ENCODE data around the gene TUBGCP4. TPM values are rescaled to one million over a fixed set of nuclear protein-coding genes. Genes with fewer than 3 reads are reported as not detected.

TUBGCP4 gene
- total RNA-seq, 1 donor = 10.5 TPM

GRCh38 chr15:43403616-43404015, 32.7 kb downstream of the TUBGCP4 start:
- Histone ChIP-seq H4K20me1 (ENCODE audit: insufficient read depth, low read length) (no peaks in the 10 kb centered on the region), H3K4me3 (ENCODE audit: insufficient read depth, low read length) (no peak overlapping the region), H3K27ac (ENCODE audit: low read depth, low read length) (no peak overlapping the region), H3K9me3 (ENCODE audit: low read depth, low read length) (no peaks in the 10 kb centered on the region), H3K4me1 (ENCODE audit: insufficient read depth, low read length) (no peaks in the 10 kb centered on the region), H3K27me3 (ENCODE audit: insufficient read depth, low read length) (no peaks in the 10 kb centered on the region), H2AFZ (ENCODE audit: low read length) (no peak overlapping the region), H3K4me2 (ENCODE audit: insufficient read depth, low read length) (no peak overlapping the region), H3K79me2 (ENCODE audit: insufficient read depth, low read length) (no peaks in the 10 kb centered on the region), H3K36me3 (ENCODE audit: insufficient read depth, low read length) (peaks cover 81% of the 10 kb centered on the region)
- DNase-seq (ENCODE audit: insufficient read length, low spot score, missing footprints) = no peak
- TF ChIP-seq CTCF (IDR thresholded peaks at IDR 0.05; ENCODE audit: extremely low read depth, low read depth, low read length) = no peak

DNA sequence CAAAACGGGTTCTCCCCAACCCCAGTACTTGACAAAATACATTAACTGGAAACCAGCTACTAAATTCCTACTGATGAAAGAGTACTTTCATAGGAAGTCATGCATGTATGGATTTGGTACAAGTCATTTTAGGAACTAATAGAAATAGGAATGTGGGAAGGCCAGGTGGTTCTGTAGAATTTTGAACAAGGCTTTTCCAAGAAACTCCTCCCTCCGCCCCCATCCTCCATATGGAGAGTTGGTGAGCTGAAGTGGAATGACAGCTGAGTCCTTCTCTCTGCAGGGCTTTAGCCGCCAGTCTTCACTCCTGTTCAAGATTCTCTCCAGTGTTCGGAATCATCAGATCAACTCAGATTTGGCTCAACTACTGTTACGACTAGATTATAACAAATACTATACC, 33.2 kb downstream of the TUBGCP4 start:
- H3K79me2 ChIP-seq (ENCODE audit: insufficient read depth, low read length) = no peaks in the 10 kb centered on the region
- H3K4me3 ChIP-seq (ENCODE audit: insufficient read depth, low read length) = no peak overlapping the region
- H4K20me1 ChIP-seq (ENCODE audit: insufficient read depth, low read length) = no peaks in the 10 kb centered on the region
- peaks cover 83% of the 10 kb centered on the region for H3K36me3 ChIP-seq (ENCODE audit: insufficient read depth, low read length)
- no peaks in the 10 kb centered on the region for H3K4me1 ChIP-seq (ENCODE audit: insufficient read depth, low read length)
- H3K27ac ChIP-seq (ENCODE audit: low read depth, low read length) = no peak overlapping the region
- no peak overlapping the region for H3K4me2 ChIP-seq (ENCODE audit: insufficient read depth, low read length)
- DNase-seq (ENCODE audit: insufficient read length, low spot score, missing footprints) = no peak
- H3K9me3 ChIP-seq (ENCODE audit: low read depth, low read length) = no peaks in the 10 kb centered on the region
- TF ChIP-seq CTCF (IDR thresholded peaks at IDR 0.05; ENCODE audit: extremely low read depth, low read depth, low read length) = no peak
- no peaks in the 10 kb centered on the region for H3K27me3 ChIP-seq (ENCODE audit: insufficient read depth, low read length)
- H2AFZ ChIP-seq (ENCODE audit: low read length) = no peak overlapping the region

DNA sequence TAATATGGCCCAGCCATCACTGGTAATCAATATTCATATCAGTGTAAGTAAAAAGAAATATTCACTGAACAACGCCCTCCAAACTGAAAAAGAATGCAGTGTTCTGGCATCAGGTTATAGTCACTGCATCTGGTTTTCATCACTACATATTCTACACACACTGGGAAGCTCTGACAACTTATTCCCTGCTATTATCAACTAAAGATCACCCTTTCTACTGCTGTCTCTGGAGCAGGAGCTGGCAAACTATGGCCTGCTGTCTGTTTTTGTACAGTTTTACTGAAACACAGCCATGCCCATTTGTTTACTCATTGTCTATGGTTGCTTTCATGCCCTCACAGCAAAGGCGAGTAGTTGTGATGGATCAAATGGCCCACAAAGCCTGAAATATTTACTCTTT, 35.3 kb downstream of the TUBGCP4 start:
- H3K36me3 ChIP-seq (ENCODE audit: insufficient read depth, low read length) = peaks cover 83% of the 10 kb centered on the region
- no peaks in the 10 kb centered on the region for H3K4me1 ChIP-seq (ENCODE audit: insufficient read depth, low read length)
- no peak overlapping the region for H2AFZ ChIP-seq (ENCODE audit: low read length)
- H3K79me2 ChIP-seq (ENCODE audit: insufficient read depth, low read length) = no peaks in the 10 kb centered on the region
- no peak overlapping the region for H3K4me2 ChIP-seq (ENCODE audit: insufficient read depth, low read length)
- H3K9me3 ChIP-seq (ENCODE audit: low read depth, low read length) = no peaks in the 10 kb centered on the region
- no peak overlapping the region for H3K4me3 ChIP-seq (ENCODE audit: insufficient read depth, low read length)
- no peaks in the 10 kb centered on the region for H3K27me3 ChIP-seq (ENCODE audit: insufficient read depth, low read length)
- DNase-seq (ENCODE audit: insufficient read length, low spot score, missing footprints) = no peak
- no peaks in the 10 kb centered on the region for H4K20me1 ChIP-seq (ENCODE audit: insufficient read depth, low read length)
- no peak for TF ChIP-seq CTCF (IDR thresholded peaks at IDR 0.05; ENCODE audit: extremely low read depth, low read depth, low read length)
- no peak overlapping the region for H3K27ac ChIP-seq (ENCODE audit: low read depth, low read length)

DNA sequence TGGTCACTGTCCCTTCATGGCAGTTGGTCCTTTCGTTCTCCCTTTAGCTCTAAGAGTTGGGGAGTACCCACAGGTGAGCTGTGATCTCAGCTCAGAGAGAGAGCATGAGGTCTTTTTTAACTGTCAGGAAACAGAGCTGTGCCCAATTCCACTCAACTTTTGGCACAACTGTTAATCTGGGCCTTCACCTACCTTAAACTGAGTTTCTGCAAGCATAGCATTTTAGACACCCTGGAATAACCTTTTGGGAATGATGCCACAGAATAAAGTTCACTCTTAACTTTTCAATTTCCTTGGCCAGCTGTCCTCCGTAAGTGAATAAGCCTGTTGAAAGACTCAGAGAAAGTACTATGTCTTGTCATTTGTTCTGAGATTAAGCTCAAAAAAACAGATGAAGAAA, 35.9 kb downstream of the TUBGCP4 start:
- H2AFZ ChIP-seq (ENCODE audit: low read length) = no peak overlapping the region
- no peaks in the 10 kb centered on the region for H3K27me3 ChIP-seq (ENCODE audit: insufficient read depth, low read length)
- H3K79me2 ChIP-seq (ENCODE audit: insufficient read depth, low read length) = no peaks in the 10 kb centered on the region

More for the DNA sequence above, 35.9 kb downstream of the TUBGCP4 start:
- Histone ChIP-seq H3K27ac (ENCODE audit: low read depth, low read length) (no peak overlapping the region), H3K9me3 (ENCODE audit: low read depth, low read length) (no peaks in the 10 kb centered on the region), H3K36me3 (ENCODE audit: insufficient read depth, low read length) (peaks cover 83% of the 10 kb centered on the region), H3K4me2 (ENCODE audit: insufficient read depth, low read length) (no peak overlapping the region), H4K20me1 (ENCODE audit: insufficient read depth, low read length) (no peaks in the 10 kb centered on the region), H3K4me1 (ENCODE audit: insufficient read depth, low read length) (no peaks in the 10 kb centered on the region), H3K4me3 (ENCODE audit: insufficient read depth, low read length) (no peak overlapping the region)
- no peak for DNase-seq (ENCODE audit: insufficient read length, low spot score, missing footprints)
- TF ChIP-seq CTCF (IDR thresholded peaks at IDR 0.05; ENCODE audit: extremely low read depth, low read depth, low read length) = no peak
